Keratinocyte (primary cell): ENCODE data around the gene MATN4. TPM values are rescaled to one million over a fixed set of nuclear protein-coding genes. Genes with fewer than 3 reads are reported as not detected.

Experiments
- DNase-seq: peaks from one replicate; pipeline ENCODE4 v3.0.0-alpha.2; 2011; ENCODE audit warnings: low read depth, missing footprints, low spot score
- FAIRE-seq: peaks from 2 replicates; lab custom pipeline; 2011; peaks lifted over from hg19 to GRCh38; lab: Jason Lieb, UNC
- H2AFZ ChIP-seq: 2 replicates; pipeline ENCODE4 v1.6.0; 2012; ENCODE audit warnings: low read length, control low read depth, inconsistent platforms; ENCODE audit not compliant: control insufficient read depth
- H3K27ac ChIP-seq: 2 replicates; pipeline ENCODE4 v1.5.1; 2011; ENCODE audit warnings: low read length; ENCODE audit not compliant: control insufficient read depth, insufficient read depth
- H3K27me3 ChIP-seq: 3 replicates; pipeline ENCODE4 v1.6.0; 2011; ENCODE audit warnings: low read length; ENCODE audit not compliant: control insufficient read depth, insufficient read depth; ENCODE audit errors: extremely low read depth
- H3K36me3 ChIP-seq, 2 experiments: 2 replicates in 1 of 2; 3 replicates in 1 of 2; pipeline ENCODE4 v1.5.1; 2011; ENCODE audit warnings: low read length in 2 of 2, mild to moderate bottlenecking in 1 of 2; ENCODE audit not compliant: control insufficient read depth in 2 of 2, insufficient read depth in 2 of 2; ENCODE audit errors: extremely low read depth in 1 of 2
- H3K4me1 ChIP-seq: 3 replicates; pipeline ENCODE4 v1.5.1; 2011; ENCODE audit warnings: low read length; ENCODE audit not compliant: control insufficient read depth, insufficient read depth; ENCODE audit errors: extremely low read depth
- H3K4me2 ChIP-seq: 3 replicates; pipeline ENCODE4 v1.6.0; 2011; ENCODE audit warnings: low read depth, low read length; ENCODE audit not compliant: control insufficient read depth, insufficient read depth; ENCODE audit errors: extremely low read depth
- H3K4me3 ChIP-seq, 3 experiments: fragments of 200-600 bp in 1 of 3; sonication (generic) in 1 of 3; 2 replicates in 2 of 3; 3 replicates in 1 of 3; pipeline ENCODE4 v1.5.1; 2011 to 2016; ENCODE audit warnings: low read length in 3 of 3, mild to moderate bottlenecking in 3 of 3, control low read depth in 2 of 3, inconsistent platforms in 1 of 3, low read depth in 1 of 3, mixed read lengths in 1 of 3, mixed run types in 1 of 3, moderate library complexity in 1 of 3; ENCODE audit not compliant: control insufficient read depth in 2 of 3, insufficient read depth in 2 of 3; ENCODE audit errors: extremely low read depth in 1 of 3
- H3K79me2 ChIP-seq: 2 replicates; pipeline ENCODE4 v1.6.0; 2012; ENCODE audit warnings: low read length; ENCODE audit not compliant: control insufficient read depth, insufficient read depth
- H3K9ac ChIP-seq: 3 replicates; pipeline ENCODE4 v1.6.0; 2011; ENCODE audit warnings: low read length; ENCODE audit not compliant: control insufficient read depth, insufficient read depth; ENCODE audit errors: extremely low read depth
- H3K9me1 ChIP-seq: 3 replicates; pipeline ENCODE4 v1.6.0; 2011; ENCODE audit warnings: low read length; ENCODE audit not compliant: control insufficient read depth, insufficient read depth; ENCODE audit errors: extremely low read depth
- H3K9me3 ChIP-seq: 2 replicates; pipeline ENCODE4 v1.5.1; 2012; ENCODE audit warnings: low read depth, low read length; ENCODE audit not compliant: control insufficient read depth
- H4K20me1 ChIP-seq: 3 replicates; pipeline ENCODE4 v1.6.0; 2011; ENCODE audit warnings: low read length; ENCODE audit not compliant: control insufficient read depth, insufficient read depth; ENCODE audit errors: extremely low read depth
- EZH2 ChIP-seq: IDR thresholded peaks from one replicate; pipeline ENCODE4 v1.6.1; 2012; ENCODE audit warnings: inconsistent platforms, mild to moderate bottlenecking, low read length, moderate library complexity
- dilution Hi-C: fragments of 300-500 bp; cut with MboI; formaldehyde crosslinking; loops from one replicate; pipeline ENCODE4 v1.7.0; 2020; ENCODE audit warnings: low sequenced_read_pairs; ENCODE audit not compliant: extremely low pct_ligation_motif_present
- polyA plus RNA-seq, 5 experiments: library from polyadenylated mRNA; depleted of rRNA in 3 of 5; stranded (reverse) in 3 of 5; stranded (forward) in 1 of 5; unstranded in 1 of 5; fragments of >200 nt; gene quantifications; 1 replicate in 1 of 5; 2 replicates in 3 of 5; 3 replicates in 1 of 5; pipeline versions ENCODE4 v1.2.1 to v1.2.3, GENCODE V29; 2011 to 2012; ENCODE audit warnings: missing spikeins in 2 of 5, low read depth in 1 of 5, low replicate concordance in 1 of 5
- TF ChIP-seq, protein P1 (sequence below), 3 experiments: IDR thresholded peaks in 1 of 3; conservative IDR thresholded peaks in 1 of 3; optimal IDR thresholded peaks in 1 of 3; 2 replicates in 2 of 3; 3 replicates in 1 of 3; pipeline versions ENCODE3 to v1.5.1; 2011; ENCODE audit warnings: low read length in 3 of 3, mild to moderate bottlenecking in 3 of 3, moderate library complexity in 2 of 3, control low read depth in 1 of 3, inconsistent platforms in 1 of 3; ENCODE audit not compliant: insufficient read depth in 2 of 3; ENCODE audit errors: extremely low read depth in 1 of 3

MATN4 gene
- polyA plus RNA-seq, 1 donor (not counting 4 experiments of a cell fraction or from before 2014, with no cell fraction given) = not detected

DNA sequence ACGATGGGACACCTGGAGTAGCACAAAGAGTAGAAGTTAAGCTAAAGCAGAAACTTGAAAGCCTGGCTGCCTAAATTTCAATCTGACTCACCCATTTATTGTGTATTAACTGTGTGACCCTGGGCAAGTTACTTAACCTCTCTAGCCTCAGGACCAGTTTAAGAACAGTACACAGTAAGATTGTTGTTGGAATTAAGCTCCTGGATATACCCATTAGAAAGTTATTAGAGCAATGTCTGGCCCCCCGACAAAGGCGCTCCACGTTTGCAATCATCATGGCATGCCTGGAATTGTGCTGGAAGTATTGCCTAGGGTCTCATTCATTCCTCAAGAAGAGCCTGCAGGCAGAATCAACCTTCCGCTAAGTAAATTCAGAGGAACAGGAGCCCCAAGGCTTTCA, 38.8 kb upstream of the MATN4 start:
- Histone ChIP-seq H3K4me1 (peaks cover 57% of the 10 kb centered on the region), H3K9ac (peak overlapping the region; percentile 99)
- DNase-seq = no peak

GRCh38 chr20:45346291-45346718, 38.2 kb upstream of the MATN4 start:
- Histone ChIP-seq H3K27me3 (no peaks in the 10 kb centered on the region), H3K27ac (peak overlapping the region; percentile 98), H3K9me1 (peaks cover 2% of the 10 kb centered on the region), H4K20me1 (peaks cover 8% of the 10 kb centered on the region), H3K4me1 (peaks cover 62% of the 10 kb centered on the region), H2AFZ (no peak overlapping the region), H3K79me2 (peaks cover 68% of the 10 kb centered on the region), H3K9ac (peak overlapping the region; percentile 99), H3K36me3 (peaks cover 3 to 22% of the 10 kb centered on the region in 2 experiments), H3K4me2 (peak overlapping the region; percentile 77), H3K4me3 (peak overlapping the region; percentile 92 to 100 (median 99)), H3K9me3 (no peaks in the 10 kb centered on the region)
- TF ChIP-seq EZH2 = no peak
- TF ChIP-seq, protein P1, sequence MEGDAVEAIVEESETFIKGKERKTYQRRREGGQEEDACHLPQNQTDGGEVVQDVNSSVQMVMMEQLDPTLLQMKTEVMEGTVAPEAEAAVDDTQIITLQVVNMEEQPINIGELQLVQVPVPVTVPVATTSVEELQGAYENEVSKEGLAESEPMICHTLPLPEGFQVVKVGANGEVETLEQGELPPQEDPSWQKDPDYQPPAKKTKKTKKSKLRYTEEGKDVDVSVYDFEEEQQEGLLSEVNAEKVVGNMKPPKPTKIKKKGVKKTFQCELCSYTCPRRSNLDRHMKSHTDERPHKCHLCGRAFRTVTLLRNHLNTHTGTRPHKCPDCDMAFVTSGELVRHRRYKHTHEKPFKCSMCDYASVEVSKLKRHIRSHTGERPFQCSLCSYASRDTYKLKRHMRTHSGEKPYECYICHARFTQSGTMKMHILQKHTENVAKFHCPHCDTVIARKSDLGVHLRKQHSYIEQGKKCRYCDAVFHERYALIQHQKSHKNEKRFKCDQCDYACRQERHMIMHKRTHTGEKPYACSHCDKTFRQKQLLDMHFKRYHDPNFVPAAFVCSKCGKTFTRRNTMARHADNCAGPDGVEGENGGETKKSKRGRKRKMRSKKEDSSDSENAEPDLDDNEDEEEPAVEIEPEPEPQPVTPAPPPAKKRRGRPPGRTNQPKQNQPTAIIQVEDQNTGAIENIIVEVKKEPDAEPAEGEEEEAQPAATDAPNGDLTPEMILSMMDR (optimal IDR thresholded peaks at IDR 0.05 in 1 of 3, IDR thresholded peaks at IDR 0.05 in 1 of 3, conservative IDR thresholded peaks at IDR 0.05 in 1 of 3; ENCODE audit: extremely low read depth in 1 of 3, insufficient read depth in 2 of 3, low read length in 3 of 3) = no peak
- FAIRE-seq = no peak
- no peak for DNase-seq
- dilution Hi-C loops = no loop called here

More for the DNA sequence above, 38.8 kb upstream of the MATN4 start:
- dilution Hi-C loops = no loop called here
- peak overlapping the region; percentile 98 for H3K27ac ChIP-seq
- H3K36me3 ChIP-seq = peaks cover 3 to 18% of the 10 kb centered on the region in 2 experiments
- H3K9me3 ChIP-seq = no peaks in the 10 kb centered on the region
- no peak for TF ChIP-seq EZH2
- TF ChIP-seq, protein P1 (optimal IDR thresholded peaks at IDR 0.05 in 1 of 3, IDR thresholded peaks at IDR 0.05 in 1 of 3, conservative IDR thresholded peaks at IDR 0.05 in 1 of 3; ENCODE audit: extremely low read depth in 1 of 3, insufficient read depth in 2 of 3, low read length in 3 of 3) = no peak
- no peak for FAIRE-seq
- peaks cover 2% of the 10 kb centered on the region for H3K9me1 ChIP-seq
- peak overlapping the region; percentile 92 to 100 (median 99) for H3K4me3 ChIP-seq
- no peak overlapping the region for H2AFZ ChIP-seq
- H3K27me3 ChIP-seq = no peaks in the 10 kb centered on the region
- H3K4me2 ChIP-seq = peak overlapping the region; percentile 77
- peaks cover 63% of the 10 kb centered on the region for H3K79me2 ChIP-seq
- H4K20me1 ChIP-seq = peaks cover 8% of the 10 kb centered on the region
